GM13976 (cell line): ENCODE results near the gene ZNF609.

Source experiments
- DNase-seq: peaks from one replicate; pipeline ENCODE4 v3.0.0; 2012; ENCODE audit warnings: low spot score
- in situ Hi-C: fragments of 300-500 bp; cut with MboI; formaldehyde crosslinking; loops from one replicate; pipeline ENCODE4 v1.12.0; 2022; ENCODE audit warnings: low sequenced_read_pairs, mixed read lengths, inconsistent platforms; ENCODE audit not compliant: unreplicated experiment
- TF ChIP-seq, protein P1 (sequence below): IDR thresholded peaks from 2 replicates; pipeline ENCODE4 v1.5.1; 2012; ENCODE audit warnings: borderline replicate concordance, mild to moderate bottlenecking; ENCODE audit not compliant: insufficient read depth; ENCODE audit errors: extremely low read depth, missing control alignments, control extremely low read depth

The ZNF609 gene

DNA sequence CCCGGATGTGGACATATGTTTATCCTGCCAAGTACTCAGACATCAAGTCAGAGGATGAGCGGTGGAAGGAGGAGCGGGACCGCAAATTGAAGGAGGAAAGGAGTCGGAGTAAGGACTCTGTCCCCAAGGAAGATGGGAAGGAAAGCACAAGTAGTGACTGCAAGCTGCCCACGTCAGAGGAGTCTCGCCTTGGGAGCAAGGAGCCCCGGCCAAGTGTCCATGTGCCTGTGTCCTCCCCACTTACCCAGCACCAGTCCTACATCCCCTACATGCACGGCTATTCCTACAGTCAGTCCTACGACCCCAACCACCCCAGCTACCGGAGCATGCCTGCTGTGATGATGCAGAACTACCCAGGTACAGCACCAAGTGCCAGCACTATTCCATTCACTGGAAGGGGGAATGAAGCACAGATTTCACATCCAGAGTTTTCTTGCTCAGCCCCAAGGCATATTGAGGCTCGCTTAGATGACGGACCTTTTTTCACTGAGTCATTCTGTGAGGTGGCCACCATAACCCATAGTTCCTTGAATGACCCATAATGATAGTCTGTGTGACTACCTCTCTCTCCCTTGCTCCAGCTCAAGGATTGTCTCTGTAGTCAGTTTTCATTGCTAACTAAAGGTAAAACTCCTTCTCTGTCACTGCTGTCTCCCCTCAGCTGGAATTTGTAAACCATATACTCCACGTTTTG, 217.9 kb downstream of the ZNF609 start:
- TF ChIP-seq, protein P1, sequence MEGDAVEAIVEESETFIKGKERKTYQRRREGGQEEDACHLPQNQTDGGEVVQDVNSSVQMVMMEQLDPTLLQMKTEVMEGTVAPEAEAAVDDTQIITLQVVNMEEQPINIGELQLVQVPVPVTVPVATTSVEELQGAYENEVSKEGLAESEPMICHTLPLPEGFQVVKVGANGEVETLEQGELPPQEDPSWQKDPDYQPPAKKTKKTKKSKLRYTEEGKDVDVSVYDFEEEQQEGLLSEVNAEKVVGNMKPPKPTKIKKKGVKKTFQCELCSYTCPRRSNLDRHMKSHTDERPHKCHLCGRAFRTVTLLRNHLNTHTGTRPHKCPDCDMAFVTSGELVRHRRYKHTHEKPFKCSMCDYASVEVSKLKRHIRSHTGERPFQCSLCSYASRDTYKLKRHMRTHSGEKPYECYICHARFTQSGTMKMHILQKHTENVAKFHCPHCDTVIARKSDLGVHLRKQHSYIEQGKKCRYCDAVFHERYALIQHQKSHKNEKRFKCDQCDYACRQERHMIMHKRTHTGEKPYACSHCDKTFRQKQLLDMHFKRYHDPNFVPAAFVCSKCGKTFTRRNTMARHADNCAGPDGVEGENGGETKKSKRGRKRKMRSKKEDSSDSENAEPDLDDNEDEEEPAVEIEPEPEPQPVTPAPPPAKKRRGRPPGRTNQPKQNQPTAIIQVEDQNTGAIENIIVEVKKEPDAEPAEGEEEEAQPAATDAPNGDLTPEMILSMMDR = no peak
- in situ Hi-C loops = no loop called here

DNA sequence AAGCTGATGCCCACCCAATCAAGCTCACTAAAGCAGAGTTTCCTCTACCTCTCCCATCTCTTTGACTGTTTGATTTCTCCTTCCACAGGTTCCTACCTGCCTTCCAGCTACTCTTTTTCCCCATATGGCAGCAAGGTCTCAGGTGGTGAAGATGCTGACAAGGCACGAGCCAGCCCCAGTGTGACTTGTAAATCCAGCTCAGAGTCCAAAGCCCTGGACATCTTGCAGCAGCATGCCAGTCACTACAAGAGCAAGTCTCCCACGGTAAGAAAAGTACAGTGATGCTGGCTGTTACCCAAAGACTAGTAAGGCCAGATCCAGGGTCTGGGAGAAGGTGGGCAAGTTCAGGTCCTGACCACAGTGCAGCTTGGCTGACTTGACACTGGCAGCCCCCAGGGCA, 219.7 kb downstream of the ZNF609 start:
- no peak for DNase-seq
- in situ Hi-C loops = loop anchor here (5.0 kb wide), 1 partner anchor 37 kb away; no protein-coding TSS in a partner anchor
- TF ChIP-seq, protein P1 = no peak

More for the DNA sequence above, 217.9 kb downstream of the ZNF609 start:
- no peak for DNase-seq

DNA sequence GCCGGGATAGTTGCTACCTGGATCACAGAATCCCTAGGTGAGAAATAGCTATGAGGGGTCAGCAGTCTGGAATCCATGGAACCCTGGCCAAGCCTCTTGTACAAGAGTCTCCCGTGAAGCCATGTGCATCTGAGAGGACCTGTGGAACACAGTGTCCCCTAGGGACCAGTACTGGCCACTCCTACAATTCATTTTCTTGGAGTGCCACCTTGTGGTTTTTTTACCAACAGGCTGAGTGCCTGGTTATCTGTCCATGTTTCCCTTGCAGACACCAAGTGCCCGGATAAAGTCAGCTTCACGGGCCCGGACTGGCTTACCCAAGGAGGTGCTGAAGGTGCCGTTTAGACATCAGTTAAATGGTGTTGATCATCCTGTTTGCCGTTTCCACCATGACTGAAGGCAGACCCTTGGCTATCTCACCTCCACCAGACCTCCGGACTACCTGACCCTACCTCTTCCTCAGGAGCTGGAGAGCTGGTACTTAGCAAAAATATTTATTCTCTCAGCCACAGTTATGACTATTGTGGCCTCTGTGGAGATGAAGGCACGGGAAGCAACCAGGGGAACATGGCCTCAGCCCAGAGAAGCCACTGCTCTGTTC, 221.1 kb downstream of the ZNF609 start:
- TF ChIP-seq, protein P1 = peak; percentile 49
- peak; percentile 72 for DNase-seq
- in situ Hi-C loops = loop anchor here (5.0 kb wide), 1 partner anchor 36 kb away; no protein-coding TSS in a partner anchor

DNA sequence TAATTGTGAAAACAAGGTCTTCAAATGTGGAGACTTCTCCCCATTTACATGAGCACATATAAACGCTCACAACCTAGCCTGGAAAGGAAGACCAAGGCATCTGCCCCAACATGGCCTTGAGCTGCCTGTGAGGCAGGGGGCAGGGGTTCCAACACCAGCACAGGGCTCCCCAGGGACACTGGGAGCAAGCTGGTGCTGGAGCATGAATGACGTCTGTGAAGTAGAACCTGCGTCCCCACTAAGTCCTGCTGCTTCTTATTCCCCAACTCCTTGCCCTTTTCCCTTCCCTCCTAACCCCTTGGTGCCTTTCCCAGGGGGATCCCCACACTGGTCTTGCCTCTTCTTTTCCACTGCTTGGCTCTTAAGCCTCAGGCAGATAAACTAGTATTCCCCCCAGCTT, 221.9 kb downstream of the ZNF609 start:
- TF ChIP-seq, protein P1 = no peak
- no peak for DNase-seq
- in situ Hi-C loops = loop anchor here (5.0 kb wide), 1 partner anchor 35 kb away; no protein-coding TSS in a partner anchor

DNA sequence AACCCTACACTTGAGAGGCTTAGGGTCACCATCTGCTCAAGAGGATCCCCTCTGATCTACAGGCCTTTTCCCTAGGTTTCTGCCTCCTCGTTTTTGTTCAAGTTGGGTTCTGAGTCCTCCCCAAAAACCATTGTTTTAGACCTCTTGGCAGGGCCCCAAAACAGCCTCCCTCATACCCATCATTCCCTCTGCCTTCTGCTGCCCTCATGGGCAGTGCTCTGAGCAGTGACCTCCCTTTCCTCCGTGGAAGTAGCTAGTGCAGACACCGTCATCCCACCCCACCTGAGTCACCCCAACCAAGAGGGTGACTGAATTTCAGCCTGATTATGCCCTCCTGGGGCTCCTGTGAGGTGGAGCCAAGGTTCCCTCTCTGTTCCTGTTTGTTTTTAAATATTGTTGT, 223.0 kb downstream of the ZNF609 start:
- TF ChIP-seq, protein P1 = no peak
- in situ Hi-C loops = loop anchor here (5.0 kb wide), 1 partner anchor 34 kb away; no protein-coding TSS in a partner anchor
- no peak for DNase-seq

DNA sequence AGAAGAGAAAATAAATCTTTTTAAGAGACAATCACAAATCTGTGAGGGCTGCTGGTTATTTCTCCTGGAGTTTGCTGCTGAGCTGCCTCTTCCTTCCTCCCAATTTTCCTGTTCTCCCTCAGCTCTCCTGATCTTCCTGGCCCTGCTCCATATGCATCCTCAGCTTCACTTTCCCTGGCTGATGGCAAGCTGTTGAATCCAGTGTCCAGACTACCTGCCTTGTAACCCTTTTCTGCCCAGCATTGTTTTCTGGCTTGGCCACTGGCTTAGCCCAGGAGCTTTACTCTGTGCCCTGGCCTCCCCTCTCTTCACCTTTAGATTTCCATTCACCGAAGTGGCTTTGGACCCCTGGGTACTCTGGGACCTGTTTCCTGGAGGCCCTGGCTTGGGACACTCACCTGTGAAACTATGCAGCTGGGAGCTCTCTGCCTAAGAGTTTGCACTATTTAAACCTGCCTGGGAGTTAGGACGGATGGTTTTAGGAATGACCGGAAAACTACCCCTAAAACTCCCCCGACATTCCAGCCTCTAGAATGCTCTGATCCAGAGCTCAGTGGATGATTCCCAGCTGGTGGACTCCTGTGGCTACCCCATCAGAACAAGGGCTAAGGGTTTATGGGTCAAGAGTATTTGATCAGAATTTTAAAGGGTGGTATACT, 225.0 kb downstream of the ZNF609 start:
- TF ChIP-seq, protein P1 = no peak
- no peak for DNase-seq
- in situ Hi-C loops = no loop called here
